Measurements from ENCODE around the gene MALT1.
"Not testable (repeated sequence)": the region's sequence is repeated elsewhere in the genome, so short reads cannot be mapped to it uniquely, and the experiment has no call there.

The MALT1 gene

GRCh38 chr18:58671111-58671631 is at the start of gene MALT1:
Gene MALT1, plus strand, starts transcription at chr18:58671465. Its CDS starts 179 bp downstream, at chr18:58671644.
- in situ Hi-C loops (cut with MboI; ENCODE audit: low sequenced_read_pairs) = no loop called here

- in situ Hi-C loops (cut with MboI; ENCODE audit: low sequenced_read_pairs) = no loop called here
Observed at GRCh38 chr18:58624011-58624410, 47.3 kb upstream of the MALT1 start.

- in situ Hi-C loops (cut with MboI; ENCODE audit: low sequenced_read_pairs) = no loop called here
Observed at GRCh38 chr18:58625839-58626238, 45.4 kb upstream of the MALT1 start.

GRCh38 chr18:58630071-58630470 is 41.2 kb upstream of the MALT1 start:
- in situ Hi-C loops (cut with MboI; ENCODE audit: low sequenced_read_pairs) = no loop called here

- in situ Hi-C loops (cut with MboI; ENCODE audit: low sequenced_read_pairs) = no loop called here
Observed at GRCh38 chr18:58631301-58631700, 40.0 kb upstream of the MALT1 start.

GRCh38 chr18:58632552-58632951 is 38.7 kb upstream of the MALT1 start:
- in situ Hi-C loops (cut with MboI; ENCODE audit: low sequenced_read_pairs) = no loop called here

- in situ Hi-C loops (cut with MboI; ENCODE audit: low sequenced_read_pairs) = no loop called here
Observed at GRCh38 chr18:58633874-58634273, 37.4 kb upstream of the MALT1 start.

GRCh38 chr18:58635891-58636290 is 35.4 kb upstream of the MALT1 start:
- in situ Hi-C loops (cut with MboI; ENCODE audit: low sequenced_read_pairs) = no loop called here

GRCh38 chr18:58637197-58637596 is 34.1 kb upstream of the MALT1 start:
- in situ Hi-C loops (cut with MboI; ENCODE audit: low sequenced_read_pairs) = no loop called here

GRCh38 chr18:58637946-58638345 is 33.3 kb upstream of the MALT1 start:
- in situ Hi-C loops (cut with MboI; ENCODE audit: low sequenced_read_pairs) = no loop called here

- in situ Hi-C loops (cut with MboI; ENCODE audit: low sequenced_read_pairs) = no loop called here
Observed at GRCh38 chr18:58638441-58638840, 32.8 kb upstream of the MALT1 start.

- in situ Hi-C loops (cut with MboI; ENCODE audit: low sequenced_read_pairs) = no loop called here
Observed at GRCh38 chr18:58639237-58639636, 32.0 kb upstream of the MALT1 start.

GRCh38 chr18:58639751-58640427 is 31.4 kb upstream of the MALT1 start:
- in situ Hi-C loops (cut with MboI; ENCODE audit: low sequenced_read_pairs) = no loop called here

- in situ Hi-C loops (cut with MboI; ENCODE audit: low sequenced_read_pairs) = no loop called here
Observed at GRCh38 chr18:58640428-58640805, 30.8 kb upstream of the MALT1 start.

- in situ Hi-C loops (cut with MboI; ENCODE audit: low sequenced_read_pairs) = no loop called here
Observed at GRCh38 chr18:58640891-58641610, 30.2 kb upstream of the MALT1 start.

- in situ Hi-C loops (cut with MboI; ENCODE audit: low sequenced_read_pairs) = not testable (repeated sequence)
Observed at GRCh38 chr18:58643557-58643956, 27.7 kb upstream of the MALT1 start.

GRCh38 chr18:58645398-58645797 is 25.9 kb upstream of the MALT1 start:
- in situ Hi-C loops (cut with MboI; ENCODE audit: low sequenced_read_pairs) = no loop called here

- in situ Hi-C loops (cut with MboI; ENCODE audit: low sequenced_read_pairs) = no loop called here
Observed at GRCh38 chr18:58646334-58646862, 24.9 kb upstream of the MALT1 start.

- in situ Hi-C loops (cut with MboI; ENCODE audit: low sequenced_read_pairs) = no loop called here
Observed at GRCh38 chr18:58649966-58650816, 21.1 kb upstream of the MALT1 start.

GRCh38 chr18:58650830-58651229 is 20.4 kb upstream of the MALT1 start:
- in situ Hi-C loops (cut with MboI; ENCODE audit: low sequenced_read_pairs) = not testable (repeated sequence)

GRCh38 chr18:58653144-58653722 is 18.0 kb upstream of the MALT1 start:
- in situ Hi-C loops (cut with MboI; ENCODE audit: low sequenced_read_pairs) = not testable (repeated sequence)
